SK-N-SH treated with all-trans-retinoic acid at 6 μM for 48 hours (cell line): ENCODE measurements around the gene FOXP4.

Experiments
- ATAC-seq: fragments of 200-7000 bp; cut with Tn5 transposase; 3 replicates; pipeline ENCODE4 v1.9.1; 2020; ENCODE audit warnings: mild to moderate bottlenecking, moderate library complexity
- ARNTL ChIP-seq: fragments of 450-650 bp; formaldehyde crosslinking; IDR thresholded peaks from 2 replicates; pipeline ENCODE4 v1.5.0; 2020; ENCODE audit warnings: low read depth, mild to moderate bottlenecking, moderate library complexity, borderline replicate concordance
- BACH2 ChIP-seq: fragments of 250-450 bp; sonication (Bioruptor Pico); IDR thresholded peaks from 2 replicates; pipeline ENCODE4 v1.9.0; 2021; ENCODE audit warnings: mild to moderate bottlenecking, borderline replicate concordance
- CREB5 ChIP-seq: fragments of 250-450 bp; sonication (Bioruptor Pico); IDR thresholded peaks from 2 replicates; pipeline ENCODE4 v1.5.1; 2020; ENCODE audit warnings: low read depth, mild to moderate bottlenecking, moderate library complexity
- CSDC2 ChIP-seq: fragments of 250-450 bp; sonication (Bioruptor Pico); IDR thresholded peaks from 2 replicates; pipeline ENCODE4 v1.5.0; 2020; ENCODE audit warnings: mild to moderate bottlenecking, moderate library complexity
- CSRNP3 ChIP-seq: fragments of 250-450 bp; sonication (Bioruptor Pico); IDR thresholded peaks from 2 replicates; pipeline ENCODE4 v1.5.1; 2021; ENCODE audit warnings: mild to moderate bottlenecking, moderate library complexity
- ESRRG ChIP-seq: fragments of 250-450 bp; sonication (Bioruptor Pico); IDR thresholded peaks from 2 replicates; pipeline ENCODE4 v1.6.1; 2021; ENCODE audit warnings: mild to moderate bottlenecking
- GLIS3 ChIP-seq: fragments of 250-450 bp; sonication (Bioruptor Pico); IDR thresholded peaks from 2 replicates; pipeline ENCODE4 v1.5.0; 2020; ENCODE audit warnings: mild to moderate bottlenecking, moderate library complexity
- ISL1 ChIP-seq: fragments of 250-450 bp; sonication (Bioruptor Pico); IDR thresholded peaks from 2 replicates; pipeline ENCODE4 v2.1.2; 2022; ENCODE audit warnings: mild to moderate bottlenecking, moderate library complexity
- OSR1 ChIP-seq: fragments of 250-450 bp; sonication (Bioruptor Pico); IDR thresholded peaks from 2 replicates; pipeline ENCODE4 v1.8.0; 2022; ENCODE audit warnings: moderate library complexity, mild to moderate bottlenecking, inconsistent platforms
- PATZ1 ChIP-seq: fragments of 250-450 bp; sonication (Bioruptor Pico); IDR thresholded peaks from 2 replicates; pipeline ENCODE4 v1.8.0; 2020; ENCODE audit warnings: mild to moderate bottlenecking, moderate library complexity, borderline replicate concordance
- POU6F1 ChIP-seq: fragments of 250-450 bp; sonication (Bioruptor Pico); IDR thresholded peaks from 2 replicates; pipeline ENCODE4 v1.8.0; 2021; ENCODE audit warnings: low read depth, mild to moderate bottlenecking, moderate library complexity, borderline replicate concordance
- PPARA ChIP-seq: fragments of 250-450 bp; sonication (Bioruptor Pico); IDR thresholded peaks from 2 replicates; pipeline ENCODE4 v1.5.0; 2020; ENCODE audit warnings: mild to moderate bottlenecking, borderline replicate concordance
- RARB ChIP-seq: fragments of 250-450 bp; sonication (Bioruptor Pico); IDR thresholded peaks from 2 replicates; pipeline ENCODE4 v1.8.0; 2021; ENCODE audit warnings: mild to moderate bottlenecking, moderate library complexity
- SNAI2 ChIP-seq: fragments of 250-450 bp; sonication (Bioruptor Pico); IDR thresholded peaks from 2 replicates; pipeline ENCODE4 v1.5.0; 2020; ENCODE audit warnings: mild to moderate bottlenecking, moderate library complexity
- TCF4 ChIP-seq: fragments of 250-450 bp; sonication (Bioruptor Pico); IDR thresholded peaks from 2 replicates; pipeline ENCODE4 v1.8.0; 2021; ENCODE audit warnings: mild to moderate bottlenecking, moderate library complexity, borderline replicate concordance
- TOX ChIP-seq: fragments of 250-450 bp; sonication (Bioruptor Pico); IDR thresholded peaks from 2 replicates; pipeline ENCODE4 v1.8.0; 2021; ENCODE audit warnings: mild to moderate bottlenecking, moderate library complexity, borderline replicate concordance
- TSHZ2 ChIP-seq: fragments of 250-450 bp; sonication (Bioruptor Pico); IDR thresholded peaks from 2 replicates; pipeline ENCODE4 v1.5.0; 2020; ENCODE audit warnings: mild to moderate bottlenecking, moderate library complexity
- ZC3H10 ChIP-seq: fragments of 250-450 bp; sonication (Bioruptor Pico); IDR thresholded peaks from 2 replicates; pipeline ENCODE4 v1.5.1; 2021; ENCODE audit warnings: mild to moderate bottlenecking, moderate library complexity
- ZFP3 ChIP-seq: fragments of 250-450 bp; sonication (Bioruptor Pico); IDR thresholded peaks from 2 replicates; pipeline ENCODE4 v1.5.0; 2020; ENCODE audit warnings: mild to moderate bottlenecking, moderate library complexity
- ZFP30 ChIP-seq: fragments of 450-650 bp; formaldehyde crosslinking; IDR thresholded peaks from 2 replicates; pipeline ENCODE4 v1.5.0; 2022; ENCODE audit warnings: mild to moderate bottlenecking, moderate library complexity
- ZNF565 ChIP-seq: fragments of 450-650 bp; formaldehyde crosslinking; conservative IDR thresholded peaks from 2 replicates; pipeline ENCODE4 v1.5.0; 2020; ENCODE audit warnings: low read depth, mild to moderate bottlenecking, moderate library complexity
- ZNF70 ChIP-seq: fragments of 450-650 bp; formaldehyde crosslinking; IDR thresholded peaks from 2 replicates; pipeline ENCODE4 v1.5.0; 2020; ENCODE audit warnings: mild to moderate bottlenecking, moderate library complexity
- ZNF8 ChIP-seq: fragments of 450-650 bp; formaldehyde crosslinking; IDR thresholded peaks from 2 replicates; pipeline ENCODE4 v1.5.0; 2020; ENCODE audit warnings: mild to moderate bottlenecking, moderate library complexity

Gene FOXP4

GRCh38 chr6:41508479-41508878 lies 37.7 kb upstream of the FOXP4 start:
- no peak for ATAC-seq
- no peak for TF ChIP-seq ZC3H10 (CRISPR knock-in tag)
- TF ChIP-seq ZNF8 (CRISPR knock-in tag): no peak
- TF ChIP-seq CSRNP3: no peak
- TF ChIP-seq ISL1 (CRISPR knock-in tag): no peak
- no peak for TF ChIP-seq PATZ1 (CRISPR knock-in tag)
- TF ChIP-seq GLIS3 (CRISPR knock-in tag): no peak
- no peak for TF ChIP-seq CSDC2 (CRISPR knock-in tag)
- TF ChIP-seq TSHZ2 (CRISPR knock-in tag): no peak
- no peak for TF ChIP-seq ZNF70
- TF ChIP-seq TCF4 (CRISPR knock-in tag): no peak
- no peak for TF ChIP-seq ARNTL
- TF ChIP-seq ESRRG (CRISPR knock-in tag): no peak
- no peak for TF ChIP-seq POU6F1 (CRISPR knock-in tag)
- no peak for TF ChIP-seq ZNF565
- TF ChIP-seq SNAI2 (CRISPR knock-in tag): no peak
- no peak for TF ChIP-seq RARB (CRISPR knock-in tag)
- TF ChIP-seq ZFP3 (CRISPR knock-in tag): no peak
- TF ChIP-seq ZFP30: no peak

- no peak for TF ChIP-seq ISL1 (CRISPR knock-in tag)
- no peak for TF ChIP-seq TSHZ2 (CRISPR knock-in tag)
- no peak for TF ChIP-seq BACH2 (CRISPR knock-in tag)
- TF ChIP-seq CREB5 (CRISPR knock-in tag): no peak
- no peak for TF ChIP-seq TOX (CRISPR knock-in tag)
- no peak for TF ChIP-seq ZFP3 (CRISPR knock-in tag)
- no peak for TF ChIP-seq RARB (CRISPR knock-in tag)
- TF ChIP-seq PATZ1 (CRISPR knock-in tag): no peak
- TF ChIP-seq POU6F1 (CRISPR knock-in tag): no peak
- no peak for TF ChIP-seq OSR1
- no peak for TF ChIP-seq ZC3H10 (CRISPR knock-in tag)
- TF ChIP-seq ZFP30: no peak
- no peak for TF ChIP-seq TCF4 (CRISPR knock-in tag)
- no peak for TF ChIP-seq GLIS3 (CRISPR knock-in tag)
- TF ChIP-seq PPARA (CRISPR knock-in tag): no peak
- TF ChIP-seq ZNF8 (CRISPR knock-in tag): no peak
- TF ChIP-seq SNAI2 (CRISPR knock-in tag): no peak
- no peak for ATAC-seq
Observed at GRCh38 chr6:41509580-41509979, 36.6 kb upstream of the FOXP4 start.
